MCF 10A (cell line): ENCODE results near the gene GALNT15. TPM values are rescaled to one million over a fixed set of nuclear protein-coding genes. Genes with fewer than 3 reads are reported as not detected.

Source experiments
- BruUV-seq: library from RNA; stranded (reverse); fragments of 400-500 nt; replicated peaks from 2 replicates; lab custom pipeline; 2021; lab: Mats Ljungman, UMichigan
- CTCF ChIA-PET: fragments of 300-600 bp; sonication (Branson Sonifier 250); formaldehyde crosslinking; extraction: SDS; loops from one replicate; lab custom pipeline; 2021; ENCODE audit warnings: antibody characterized with exemption, inconsistent platforms; lab: Yijun Ruan, JAX
- POLR2A ChIA-PET: fragments of 300-600, 350-650 bp; sonication (Branson Sonifier 250); formaldehyde crosslinking; extraction: SDS; loops from one replicate; lab custom pipeline; 2020; ENCODE audit warnings: antibody characterized with exemption, inconsistent platforms; lab: Yijun Ruan, JAX
- DNase-seq: peaks from one replicate; pipeline ENCODE4 v3.0.0-alpha.2; 2018; ENCODE audit not compliant: unreplicated experiment
- H3K27ac Mint-ChIP-seq: one replicate; pipeline ENCODE4 v1.8.0; 2022; ENCODE audit warnings: mild to moderate bottlenecking, low read depth, mixed read lengths; ENCODE audit not compliant: unreplicated experiment
- H3K27me3 Mint-ChIP-seq: one replicate; pipeline ENCODE4 v1.8.0; 2022; ENCODE audit warnings: mixed read lengths; ENCODE audit not compliant: insufficient read depth, unreplicated experiment
- H3K36me3 Mint-ChIP-seq: one replicate; pipeline ENCODE4 v1.8.0; 2022; ENCODE audit warnings: mild to moderate bottlenecking, moderate library complexity, mixed read lengths; ENCODE audit not compliant: insufficient read depth, unreplicated experiment
- H3K4me1 Mint-ChIP-seq: one replicate; pipeline ENCODE4 v1.8.0; 2022; ENCODE audit warnings: mixed read lengths; ENCODE audit not compliant: insufficient read depth, unreplicated experiment
- H3K4me3 Mint-ChIP-seq: one replicate; pipeline ENCODE4 v1.8.0; 2022; ENCODE audit warnings: mild to moderate bottlenecking, moderate library complexity, mixed read lengths; ENCODE audit not compliant: unreplicated experiment
- H3K9me3 Mint-ChIP-seq: one replicate; pipeline ENCODE4 v1.8.0; 2022; ENCODE audit warnings: mixed read lengths; ENCODE audit not compliant: unreplicated experiment
- CTCF ChIP-seq: fragments of 200-600 bp; IDR thresholded peaks from one replicate; pipeline ENCODE4 v1.8.0; 2022; ENCODE audit warnings: antibody characterized with exemption, mild to moderate bottlenecking; ENCODE audit not compliant: unreplicated experiment
- intact Hi-C: fragments of 100-400 bp; cut with micrococcal nuclease; formaldehyde crosslinking; loops from 2 replicates; pipeline ENCODE4 v1.14.1; 2022
- total RNA-seq: library from RNA; stranded (reverse); gene quantifications from 2 replicates; pipeline ENCODE4 v1.2.3, GENCODE V29; 2022

Gene GALNT15
- total RNA-seq, 1 experiment from 2014 or later, result 3.0 TPM

GRCh38 chr3:16179261-16179660 is 4.8 kb downstream of the GALNT15 start:
- H3K27ac Mint-ChIP-seq, result peak overlapping the region; percentile 33
- no peaks in the 10 kb centered on the region for H3K27me3 Mint-ChIP-seq
- TF ChIP-seq CTCF, result no peak
- intact Hi-C loops, result no loop called here
- H3K9me3 Mint-ChIP-seq, result no peaks in the 10 kb centered on the region
- no TSS peak for BruUV-seq
- no peak for DNase-seq
- H3K4me3 Mint-ChIP-seq, result peak overlapping the region; percentile 73
- POLR2A ChIA-PET, result interaction anchor here (0.7 to 3.3 kb wide), 2 partner anchors 128 to 131 kb away, joined by 4 to 21 read pairs; no protein-coding TSS in a partner anchor
- peaks cover 60% of the 10 kb centered on the region for H3K4me1 Mint-ChIP-seq
- peaks cover 17% of the 10 kb centered on the region for H3K36me3 Mint-ChIP-seq
- CTCF ChIA-PET, result interaction anchor here (0.6 to 11.9 kb wide), 19 partner anchors 9 to 552 kb away, joined by 3 to 183 read pairs (median 5); no protein-coding TSS in a partner anchor

DNA sequence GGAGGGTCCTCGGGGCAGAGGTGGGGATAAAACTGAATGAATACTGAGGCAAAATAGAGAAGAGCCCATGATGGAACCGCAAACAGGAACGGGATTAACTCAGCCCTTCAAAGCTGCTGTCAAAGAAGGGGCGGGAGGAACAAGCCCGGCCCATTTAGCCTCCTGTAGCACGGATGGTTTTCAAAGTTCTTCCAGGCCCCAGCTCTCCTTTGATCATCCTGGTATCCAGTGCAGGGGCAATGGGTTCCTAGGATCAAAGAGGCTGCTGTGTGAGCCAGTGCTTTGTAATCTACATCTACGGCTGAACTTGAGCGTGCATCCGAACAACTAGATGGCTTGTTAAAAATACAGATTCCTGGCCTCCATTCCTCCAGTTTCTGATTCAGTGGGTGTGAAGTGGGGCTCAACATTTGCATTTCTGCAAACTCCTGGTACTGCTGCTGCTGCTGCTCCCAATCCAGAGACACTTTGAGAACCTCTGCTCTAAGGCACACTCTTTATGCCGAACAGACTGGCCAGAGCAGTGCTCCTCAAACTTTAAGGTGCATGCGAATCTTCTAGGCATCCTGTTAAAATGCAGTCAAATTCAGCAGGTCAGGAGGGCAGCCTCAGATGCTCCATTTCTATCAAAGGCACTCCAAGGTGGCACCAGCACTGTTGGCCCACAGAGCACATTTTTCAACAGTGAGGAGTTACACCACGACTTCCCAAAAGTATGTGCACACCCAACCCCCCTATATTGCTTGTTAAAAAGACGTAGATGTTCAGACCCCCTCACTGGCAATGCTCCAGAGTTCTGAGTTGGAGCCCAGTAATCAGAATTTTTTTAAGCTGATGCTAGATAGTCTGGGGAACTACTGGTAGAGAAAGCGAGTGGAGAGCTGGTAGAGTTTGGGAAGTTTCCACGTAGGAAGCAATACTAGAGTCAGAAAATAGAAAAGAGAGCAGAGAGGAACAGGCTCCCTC is 5.6 kb downstream of the GALNT15 start:
- Mint-ChIP-seq H3K36me3 (peaks cover 17% of the 10 kb centered on the region), H3K4me3 (no peak overlapping the region), H3K27me3 (no peaks in the 10 kb centered on the region), H3K4me1 (peaks cover 56% of the 10 kb centered on the region), H3K27ac (peak overlapping the region; percentile 33), H3K9me3 (no peaks in the 10 kb centered on the region)
- ChIA-PET POLR2A (interaction anchor here (0.7 to 3.3 kb wide), 5 partner anchors 120 to 131 kb away, joined by 4 to 21 read pairs (median 9); no protein-coding TSS in a partner anchor), CTCF (interaction anchor here (0.6 to 11.9 kb wide), 22 partner anchors 10 to 553 kb away, joined by 3 to 183 read pairs (median 4); no protein-coding TSS in a partner anchor)
- intact Hi-C loops, result no loop called here
- no peak for DNase-seq
- BruUV-seq, result no TSS peak
- TF ChIP-seq CTCF, result no peak

DNA sequence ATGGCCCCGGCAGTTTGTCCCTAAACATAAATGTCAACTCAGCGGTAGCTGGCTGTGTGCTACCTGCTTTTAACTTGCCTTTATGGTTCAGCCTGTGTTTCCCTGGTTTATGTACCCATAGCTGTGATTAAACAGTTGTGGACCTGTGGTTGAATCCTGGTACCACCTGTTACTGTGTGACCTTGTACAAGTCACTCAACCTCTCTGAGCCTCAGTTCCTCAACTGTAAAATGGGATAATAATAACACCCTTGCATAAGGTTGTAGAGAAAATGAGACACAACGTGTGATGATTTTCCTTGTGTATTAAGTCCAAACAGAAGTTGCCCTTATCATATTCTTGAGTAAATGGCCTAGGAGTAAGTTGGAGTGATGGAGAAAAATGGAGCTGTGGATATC is 6.3 kb downstream of the GALNT15 start:
- Mint-ChIP-seq H3K9me3 (no peaks in the 10 kb centered on the region), H3K4me3 (no peak overlapping the region), H3K4me1 (peaks cover 56% of the 10 kb centered on the region), H3K27me3 (no peaks in the 10 kb centered on the region), H3K27ac (peak overlapping the region; percentile 33), H3K36me3 (peaks cover 17% of the 10 kb centered on the region)
- no peak for TF ChIP-seq CTCF
- ChIA-PET CTCF (interaction anchor here (0.7 to 11.9 kb wide), 18 partner anchors 17 to 550 kb away, joined by 3 to 183 read pairs (median 4); no protein-coding TSS in a partner anchor), POLR2A (interaction anchor here (0.7 to 2.2 kb wide), 6 partner anchors 58 to 132 kb away, joined by 3 to 12 read pairs (median 6); no protein-coding TSS in a partner anchor)
- no TSS peak for BruUV-seq
- intact Hi-C loops, result no loop called here
- DNase-seq, result no peak

DNA sequence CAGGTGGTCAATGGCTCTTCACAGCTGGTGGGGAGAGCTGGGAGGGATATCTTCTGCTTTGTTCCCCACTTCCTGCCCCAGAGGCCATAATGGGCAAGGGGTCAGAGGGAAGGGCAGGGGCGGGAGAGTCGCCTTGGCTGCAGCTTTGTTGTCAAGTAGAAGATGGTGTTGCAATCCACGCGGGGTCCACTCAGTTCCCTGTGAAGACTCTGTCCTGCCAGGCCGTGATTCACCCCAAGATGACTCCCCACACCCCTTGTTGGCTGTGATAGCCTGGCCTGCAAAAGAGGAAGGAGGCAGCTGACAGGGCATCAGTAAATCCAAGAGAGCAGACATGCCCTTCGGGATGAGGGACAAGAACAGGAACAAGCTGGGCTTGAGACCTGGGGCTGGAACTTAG is 6.9 kb downstream of the GALNT15 start:
- Mint-ChIP-seq H3K36me3 (peaks cover 17% of the 10 kb centered on the region), H3K9me3 (no peaks in the 10 kb centered on the region), H3K27me3 (no peaks in the 10 kb centered on the region), H3K4me3 (no peak overlapping the region), H3K27ac (peak overlapping the region; percentile 33), H3K4me1 (peaks cover 56% of the 10 kb centered on the region)
- CTCF ChIA-PET, result interaction anchor here (0.6 to 11.9 kb wide), 16 partner anchors 16 to 551 kb away, joined by 3 to 183 read pairs (median 4); no protein-coding TSS in a partner anchor
- POLR2A ChIA-PET, result interaction anchor here (0.7 to 2.2 kb wide), 7 partner anchors 58 to 550 kb away, joined by 3 to 12 read pairs (median 3); no protein-coding TSS in a partner anchor
- DNase-seq, result peak; percentile 35
- BruUV-seq, result no TSS peak
- TF ChIP-seq CTCF, result no peak
- intact Hi-C loops, result no loop called here
